IMR-90 (cell line): ENCODE results near the gene TMEM38A. TPM values are rescaled to one million over a fixed set of nuclear protein-coding genes. Genes with fewer than 3 reads are reported as not detected.

ENCODE experiments used
- ATAC-seq: fragments of 200-7000 bp; cut with Tn5 transposase; 2 replicates; pipeline ENCODE4 v1.9.1; 2020; ENCODE audit warnings: low read depth, mild to moderate bottlenecking, moderate library complexity
- BruUV-seq: library from RNA; stranded (reverse); fragments of 400-500 nt; replicated peaks from 2 replicates; lab custom pipeline; 2021; lab: Mats Ljungman, UMichigan
- CTCF ChIA-PET: fragments of 300-600 bp; formaldehyde crosslinking; extraction: SDS; loops from one replicate; lab custom pipeline; 2021; ENCODE audit warnings: antibody characterized with exemption; lab: Yijun Ruan, JAX
- POLR2A ChIA-PET: fragments of 300-600 bp; sonication (Branson Sonifier 250); formaldehyde crosslinking; loops from one replicate; lab custom pipeline; 2022; ENCODE audit warnings: antibody characterized with exemption; ENCODE audit not compliant: unreplicated experiment; lab: Charles Lee
- DNase-seq: peaks from one replicate; pipeline ENCODE4 v3.0.0; 2013
- H2AFZ ChIP-seq: replicated peaks from 2 replicates; pipeline ENCODE3; 2013; ENCODE audit warnings: low read length, mild to moderate bottlenecking; ENCODE audit not compliant: poor library complexity
- H2AK5ac ChIP-seq: 2 replicates; pipeline ENCODE4 v1.6.1; 2013; ENCODE audit warnings: low read depth, low read length, inconsistent platforms
- H2AK9ac ChIP-seq: replicated peaks from 2 replicates; pipeline ENCODE3; 2013; ENCODE audit warnings: mild to moderate bottlenecking, low read depth, low read length, moderate library complexity; ENCODE audit not compliant: poor library complexity
- H2BK120ac ChIP-seq: 2 replicates; pipeline ENCODE4 v1.6.1; 2013; ENCODE audit warnings: low read depth, low read length, inconsistent platforms
- H2BK15ac ChIP-seq: 3 replicates; pipeline ENCODE4 v1.6.1; 2013; ENCODE audit warnings: low read depth, low read length, inconsistent platforms
- H2BK20ac ChIP-seq: 2 replicates; pipeline ENCODE4 v1.6.1; 2013; ENCODE audit warnings: low read depth, mild to moderate bottlenecking, inconsistent platforms, low read length, moderate library complexity
- H2BK5ac ChIP-seq: 2 replicates; pipeline ENCODE4 v1.6.1; 2013; ENCODE audit warnings: mild to moderate bottlenecking, low read depth, low read length, inconsistent platforms; ENCODE audit not compliant: poor library complexity, severe bottlenecking
- H3K14ac ChIP-seq: replicated peaks from 2 replicates; pipeline ENCODE4 v1.6.1; 2013; ENCODE audit warnings: low read depth, low read length, inconsistent platforms
- H3K18ac ChIP-seq: 2 replicates; pipeline ENCODE4 v1.6.1; 2013; ENCODE audit warnings: low read depth, low read length, control low read depth
- H3K23ac ChIP-seq: 2 replicates; pipeline ENCODE4 v1.6.1; 2013; ENCODE audit warnings: low read depth, low read length, inconsistent platforms
- H3K27ac ChIP-seq: 2 replicates; pipeline ENCODE4 v1.5.1; 2013; ENCODE audit warnings: mild to moderate bottlenecking, control low read depth, low read length; ENCODE audit not compliant: insufficient read depth
- H3K27me3 ChIP-seq: 2 replicates; pipeline ENCODE4 v1.6.1; 2013; ENCODE audit warnings: low read length; ENCODE audit not compliant: control insufficient read depth, insufficient read depth
- H3K36me3 ChIP-seq: 2 replicates; pipeline ENCODE4 v1.6.1; 2013; ENCODE audit warnings: low read length, mixed read lengths; ENCODE audit not compliant: control insufficient read depth, insufficient read depth
- H3K4ac ChIP-seq: 2 replicates; pipeline ENCODE4 v1.6.1; 2013; ENCODE audit warnings: low read depth, low read length, inconsistent platforms
- H3K4me1 ChIP-seq: 2 replicates; pipeline ENCODE4 v1.6.1; 2013; ENCODE audit warnings: low read length, mixed read lengths; ENCODE audit not compliant: control insufficient read depth, insufficient read depth
- H3K4me2 ChIP-seq: 2 replicates; pipeline ENCODE4 v1.6.1; 2013; ENCODE audit warnings: low read depth, mild to moderate bottlenecking, control low read depth, low read length, moderate library complexity
- H3K4me3 ChIP-seq: 2 replicates; pipeline ENCODE4 v1.5.1; 2013; ENCODE audit warnings: low read depth, mild to moderate bottlenecking, control low read depth, low read length, moderate library complexity; ENCODE audit not compliant: insufficient read depth
- H3K56ac ChIP-seq: 2 replicates; pipeline ENCODE4 v1.6.1; 2013; ENCODE audit warnings: low read length, inconsistent platforms; ENCODE audit not compliant: insufficient read depth; ENCODE audit errors: extremely low read depth
- H3K79me1 ChIP-seq, 2 experiments: 2 replicates each; pipeline ENCODE4 v1.6.1; 2013; ENCODE audit warnings: low read length in 2 of 2, inconsistent platforms in 1 of 2, low read depth in 1 of 2
- H3K9ac ChIP-seq: 2 replicates; pipeline ENCODE4 v1.6.1; 2013; ENCODE audit warnings: low read depth, low read length, control low read depth
- H3K9me1 ChIP-seq: 2 replicates; pipeline ENCODE4 v1.6.1; 2013; ENCODE audit warnings: low read length, inconsistent platforms; ENCODE audit not compliant: insufficient read depth
- H3K9me3 ChIP-seq: 2 replicates; pipeline ENCODE4 v1.6.1; 2013; ENCODE audit warnings: low read length; ENCODE audit not compliant: control insufficient read depth, insufficient read depth
- H4K20me1 ChIP-seq: 2 replicates; pipeline ENCODE4 v1.6.1; 2013; ENCODE audit warnings: low read length, inconsistent platforms; ENCODE audit not compliant: insufficient read depth
- H4K5ac ChIP-seq: 2 replicates; pipeline ENCODE4 v1.6.1; 2013; ENCODE audit warnings: mild to moderate bottlenecking, low read depth, low read length, control low read depth
- H4K8ac ChIP-seq, 2 experiments: 2 replicates each; pipeline ENCODE4 v1.6.1; 2013; ENCODE audit warnings: low read depth in 2 of 2, low read length in 2 of 2, control low read depth in 1 of 2, inconsistent platforms in 1 of 2
- H4K91ac ChIP-seq: 2 replicates; pipeline ENCODE4 v1.6.1; 2013; ENCODE audit warnings: low read depth, low read length, inconsistent platforms; ENCODE audit not compliant: insufficient read depth
- CEBPB ChIP-seq: IDR thresholded peaks from 2 replicates; pipeline ENCODE4 v1.6.1; 2012; ENCODE audit warnings: low read depth, low read length, improper control_type of control experiment
- MAFK ChIP-seq: IDR thresholded peaks from 2 replicates; pipeline ENCODE4 v1.6.1; 2012; ENCODE audit warnings: low read depth, low read length, improper control_type of control experiment
- MAZ ChIP-seq: IDR thresholded peaks from 2 replicates; pipeline ENCODE4 v1.6.1; 2012; ENCODE audit warnings: low read depth, mild to moderate bottlenecking, low read length, improper control_type of control experiment, moderate library complexity, borderline replicate concordance
- MXI1 ChIP-seq: IDR thresholded peaks from 2 replicates; pipeline ENCODE4 v1.6.1; 2012; ENCODE audit warnings: low read depth, mild to moderate bottlenecking, low read length, moderate library complexity, borderline replicate concordance
- RCOR1 ChIP-seq: IDR thresholded peaks from 2 replicates; pipeline ENCODE4 v1.6.1; 2012; ENCODE audit warnings: mild to moderate bottlenecking, low read length, improper control_type of control experiment; ENCODE audit not compliant: insufficient replicate concordance
- RFX5 ChIP-seq: IDR thresholded peaks from 2 replicates; pipeline ENCODE4 v1.8.0; 2012; ENCODE audit warnings: low read depth, mild to moderate bottlenecking, low read length, moderate library complexity
- SMC3 ChIP-seq: fragments of 150-350 bp; IDR thresholded peaks from 2 replicates; pipeline ENCODE4 v1.6.1; 2016; ENCODE audit warnings: low read depth, mild to moderate bottlenecking, antibody characterized with exemption, low read length, moderate library complexity
- USF2 ChIP-seq: fragments of 150-350 bp; IDR thresholded peaks from 2 replicates; pipeline ENCODE4 v1.6.1; 2017; ENCODE audit warnings: mild to moderate bottlenecking, antibody characterized with exemption, low read length, low read depth
- WGBS, 2 experiments: methylation state at CpG; one replicate each; pipeline versions ENCODE4 v1.1.5 to v1.1.7; 2013; ENCODE audit warnings: missing lambda C conversion rate in 2 of 2; ENCODE audit not compliant: insufficient read length in 1 of 2; ENCODE audit errors: extremely low coverage in 2 of 2; 5-methylcytosine and 5-hydroxymethylcytosine counted together
- dilution Hi-C: fragments of 300-500 bp; cut with HindIII; formaldehyde crosslinking; loops from one replicate; pipeline ENCODE4 v1.14.3; 2018; ENCODE audit warnings: low sequenced_read_pairs; ENCODE audit not compliant: unreplicated experiment
- in situ Hi-C: fragments of 300-500 bp; cut with MboI; formaldehyde crosslinking; loops from 3 replicates; pipeline ENCODE4 v1.14.3; 2019; ENCODE audit warnings: low sequenced_read_pairs, inconsistent platforms, mixed read lengths
- intact Hi-C: fragments of 100-400 bp; cut with micrococcal nuclease; formaldehyde crosslinking; loops from 2 replicates; pipeline ENCODE4 v1.10.0; 2022
- polyA plus RNA-seq, 3 experiments: library from polyadenylated mRNA; depleted of rRNA; stranded (reverse); fragments of >200 nt; gene quantifications; 2 replicates each; pipeline ENCODE4 v1.2.3, GENCODE V29; 2012; ENCODE audit warnings: low replicate concordance in 1 of 3
- total RNA-seq: library from RNA; depleted of rRNA; stranded (reverse); fragments of >200 nt; gene quantifications from 2 replicates; pipeline ENCODE4 v1.2.3, GENCODE V29; 2012

TMEM38A gene
- total and polyA plus RNA-seq, 2 of the 4 experiments (the other 2 are of a cell fraction), result 1.3 to 2.0 TPM

- WGBS, 2 experiments, result 100% methylated on average over 1 of the region's 2 CpGs; no CpG with 5 or more reads in 1 of the 2 experiments
Measured at GRCh38 chr19:16613841-16614240, 47.1 kb upstream of the TMEM38A start.

More at GRCh38 chr19:16613841-16614240, 47.1 kb upstream of the TMEM38A start:
- Histone ChIP-seq H2BK15ac (no peak overlapping the region), H3K9ac (no peak overlapping the region), H2BK5ac (no peak overlapping the region), H3K4me3 (no peak overlapping the region), H3K14ac (no peak overlapping the region), H3K4me1 (peaks cover 3% of the 10 kb centered on the region; the same call in 1 of the 2 replicates), H4K91ac (no peak overlapping the region), H2AK9ac (no peak overlapping the region), H3K27me3 (no peaks in the 10 kb centered on the region), H3K4me2 (no peak overlapping the region), H3K18ac (no peak overlapping the region), H3K36me3 (no peaks in the 10 kb centered on the region), H3K56ac (no peak overlapping the region), H2BK120ac (no peak overlapping the region), H3K23ac (no peak overlapping the region), H3K79me1 (peaks cover 36 to 92% of the 10 kb centered on the region in 2 experiments), H4K8ac (no peak overlapping the region), H2AK5ac (no peak overlapping the region), H4K5ac (no peak overlapping the region), H2AFZ (no peak overlapping the region), H4K20me1 (peaks cover 90% of the 10 kb centered on the region), H2BK20ac (no peak overlapping the region), H3K9me1 (peaks cover 57% of the 10 kb centered on the region), H3K4ac (no peak overlapping the region), H3K9me3 (no peaks in the 10 kb centered on the region), H3K27ac (no peak overlapping the region)
- ATAC-seq, result no peak
- CTCF ChIA-PET, result no interaction called here
- DNase-seq, result no peak
- BruUV-seq, result no TSS peak
- in situ Hi-C loops (no loop called here), intact Hi-C loops (no loop called here), dilution Hi-C loops (no loop called here)
- TF ChIP-seq SMC3 (no peak), MAFK (no peak), USF2 (no peak), RCOR1 (no peak), CEBPB (no peak), RFX5 (no peak), MAZ (no peak), MXI1 (no peak)
- POLR2A ChIA-PET, result no interaction called here
